HG03565 (cell line): Measurements from ENCODE around the gene PHC3.
"Not testable (repeated sequence)": the region's sequence is repeated elsewhere in the genome, so short reads cannot be mapped to it uniquely, and the experiment has no call there.

Source experiments
- ATAC-seq: cut with Tn5 transposase; IDR thresholded peaks from one replicate; pipeline ENCODE4 v1.9.1; 2021; ENCODE audit warnings: mild to moderate bottlenecking, moderate library complexity; ENCODE audit not compliant: unreplicated experiment

Gene PHC3

GRCh38 chr3:170132335-170132734 lies 49.2 kb downstream of the PHC3 start:
- ATAC-seq, result no peak

GRCh38 chr3:170130532-170130931 lies 51.0 kb downstream of the PHC3 start:
- ATAC-seq, result no peak

GRCh38 chr3:170128977-170129431 lies 52.5 kb downstream of the PHC3 start:
- peak; percentile 40 for ATAC-seq

GRCh38 chr3:170128259-170128976 lies 53.1 kb downstream of the PHC3 start:
- ATAC-seq, result peak; percentile 85

- ATAC-seq, result no peak
Observed at GRCh38 chr3:170117134-170117533, 64.4 kb downstream of the PHC3 start.

- ATAC-seq, result not testable (repeated sequence)
Observed at GRCh38 chr3:170114165-170114564, 67.4 kb downstream of the PHC3 start.

- ATAC-seq, result no peak
Observed at GRCh38 chr3:170111147-170111771, 70.3 kb downstream of the PHC3 start.

GRCh38 chr3:170109579-170110293 lies 71.8 kb downstream of the PHC3 start:
- no peak for ATAC-seq

- ATAC-seq, result no peak
Observed at GRCh38 chr3:170108955-170109354, 72.6 kb downstream of the PHC3 start.

- ATAC-seq, result no peak
Observed at GRCh38 chr3:170107941-170108340, 73.6 kb downstream of the PHC3 start.

- ATAC-seq, result no peak
Observed at GRCh38 chr3:170102431-170102830, 79.1 kb downstream of the PHC3 start.

GRCh38 chr3:170100944-170101343 lies 80.6 kb downstream of the PHC3 start:
- ATAC-seq, result no peak

GRCh38 chr3:170098753-170099152 lies 82.8 kb downstream of the PHC3 start:
- ATAC-seq, result no peak

- ATAC-seq, result no peak
Observed at GRCh38 chr3:170096342-170096741, 85.2 kb downstream of the PHC3 start.

- ATAC-seq, result no peak
Observed at GRCh38 chr3:170095771-170096170, 85.8 kb downstream of the PHC3 start.

GRCh38 chr3:170092907-170093306 lies 88.6 kb downstream of the PHC3 start:
- ATAC-seq, result no peak

- no peak for ATAC-seq
Observed at GRCh38 chr3:170090601-170090981, 90.9 kb downstream of the PHC3 start.

GRCh38 chr3:170089862-170090600 lies 91.5 kb downstream of the PHC3 start:
- no peak for ATAC-seq

GRCh38 chr3:170085396-170085795 lies 96.1 kb downstream of the PHC3 start:
- no peak for ATAC-seq

GRCh38 chr3:170083343-170083742 lies 98.2 kb downstream of the PHC3 start:
- ATAC-seq, result no peak

GRCh38 chr3:170081079-170081741 lies 100.3 kb downstream of the PHC3 start:
- ATAC-seq, result no peak
